ENCODE results near the gene NCBP3. TPM values are rescaled to one million over a fixed set of nuclear protein-coding genes. Genes with fewer than 3 reads are reported as not detected.
A peak's percentile ranks its signal among the peaks of the same experiment; 100 is the strongest.

The NCBP3 gene
- total and polyA plus RNA-seq, 5 experiments from 2014 or later = 9.3 to 52.0 (median 15.5) TPM

- Mint-ChIP-seq H3K4me1 (peaks cover 32 to 69% (median 63%) of the 10 kb centered on the region in 4 donors), H3K27ac (peak overlapping the region; percentile 82 to 98 (median 94)), H3K27me3 (no peaks in the 10 kb centered on the region), H3K4me3 (peak overlapping the region; percentile 11 to 85 (median 50)), H3K36me3 (peaks cover 0 to 5% (median 0%) of the 10 kb centered on the region in 3 donors), H3K9me3 (peaks cover 0 to 2% (median 0%) of the 10 kb centered on the region in 9 donors)
- ATAC-seq (peak; percentile 68 to 71), DNase-seq (peak in 9 of 10 donors; percentile 21 to 79 (median 53))
- POLR2A ChIA-PET = interaction anchor here (0.7 to 2.2 kb wide), 8 partner anchors 11 to 75 kb away, joined by 3 to 12 read pairs (median 5); partner anchors contain the start of gene NCBP3
Observed at GRCh38 chr17:3771140-3771539, 74.9 kb downstream of the NCBP3 start.

DNA sequence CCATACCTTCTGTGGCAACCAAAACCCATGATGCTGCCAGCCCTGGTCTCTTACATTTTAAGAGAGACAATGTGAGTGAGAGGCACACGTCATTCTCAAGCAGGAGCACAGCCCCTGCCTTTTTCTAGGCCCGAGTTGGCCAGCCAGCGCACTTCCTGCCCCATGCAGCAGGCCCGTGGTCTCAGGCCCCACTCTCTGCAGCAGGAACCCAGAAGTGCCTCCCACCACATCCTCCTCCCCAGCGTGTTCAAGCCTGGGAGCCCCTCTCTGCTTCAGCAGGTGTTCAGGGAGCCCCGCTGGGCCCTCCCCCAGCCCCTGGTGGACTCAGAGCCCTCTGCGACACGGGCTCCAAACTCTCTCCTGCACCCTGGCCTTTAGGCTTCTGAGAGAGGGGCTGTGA, 75.6 kb downstream of the NCBP3 start:
- peaks cover 0 to 5% (median 0%) of the 10 kb centered on the region in 3 donors for H3K36me3 Mint-ChIP-seq
- peak in 9 of 10 donors; percentile 51 to 83 (median 74) for DNase-seq
- H3K4me3 Mint-ChIP-seq = peak overlapping the region; percentile 38 to 85 (median 58)

GRCh38 chr17:3768769-3769168, 77.3 kb downstream of the NCBP3 start:
- H3K36me3 Mint-ChIP-seq = peaks cover 0 to 5% (median 0%) of the 10 kb centered on the region in 3 donors
- H3K27me3 Mint-ChIP-seq = no peaks in the 10 kb centered on the region
- H3K4me1 Mint-ChIP-seq = peaks cover 42 to 88% (median 86%) of the 10 kb centered on the region in 4 donors
- H3K27ac Mint-ChIP-seq = peak overlapping the region; percentile 66 to 97 (median 84)
- H3K9me3 Mint-ChIP-seq = peaks cover 0 to 4% (median 0%) of the 10 kb centered on the region in 9 donors
- DNase-seq (peak in 1 of 10 donors; percentile 62), ATAC-seq (no peak)
- POLR2A ChIA-PET = interaction anchor here (1.0 to 1.6 kb wide), 7 partner anchors 9 to 73 kb away, joined by 3 to 13 read pairs (median 5); partner anchors contain the start of gene P2RX5
- peak overlapping the region; percentile 2 to 82 (median 51) for H3K4me3 Mint-ChIP-seq

More for the DNA sequence above, 75.6 kb downstream of the NCBP3 start:
- Mint-ChIP-seq H3K4me1 (peaks cover 39 to 75% (median 69%) of the 10 kb centered on the region in 4 donors), H3K27ac (peak overlapping the region; percentile 82 to 98 (median 94)), H3K9me3 (peaks cover 0 to 4% (median 0%) of the 10 kb centered on the region in 9 donors), H3K27me3 (no peaks in the 10 kb centered on the region)
- POLR2A ChIA-PET = interaction anchor here (1.0 to 2.2 kb wide), 6 partner anchors 10 to 42 kb away, joined by 4 to 12 read pairs (median 6); no protein-coding TSS in a partner anchor
- peak; percentile 68 to 83 for ATAC-seq

DNA sequence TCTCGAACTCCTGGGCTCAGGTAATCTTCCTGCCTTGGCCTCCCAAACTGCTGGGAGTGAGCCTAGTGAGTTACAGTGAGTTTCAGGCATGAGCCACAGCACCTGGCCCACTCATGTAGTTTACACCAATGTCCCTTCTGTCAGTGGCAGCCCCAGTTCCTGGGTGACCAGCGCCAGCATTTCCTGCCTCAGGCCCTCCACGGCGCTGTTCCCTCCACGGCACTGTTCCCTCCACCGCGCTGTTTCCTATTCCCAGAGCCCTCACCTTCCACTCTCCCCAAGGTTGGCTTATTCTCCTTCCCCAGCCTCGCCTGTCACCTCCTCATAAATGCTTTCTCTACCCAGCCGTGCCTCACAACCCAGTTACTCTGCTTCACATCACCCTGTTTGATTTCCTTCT, 77.7 kb downstream of the NCBP3 start:
- peaks cover 0 to 5% (median 0%) of the 10 kb centered on the region in 3 donors for H3K36me3 Mint-ChIP-seq
- peak overlapping the region; percentile 66 to 97 (median 80) for H3K27ac Mint-ChIP-seq
- peaks cover 0 to 4% (median 0%) of the 10 kb centered on the region in 9 donors for H3K9me3 Mint-ChIP-seq
- no peaks in the 10 kb centered on the region for H3K27me3 Mint-ChIP-seq
- H3K4me3 Mint-ChIP-seq = peak overlapping the region in 9 of 10 donors; percentile 2 to 82 (median 53)
- ATAC-seq (no peak), DNase-seq (peak in 1 of 10 donors; percentile 15)
- POLR2A ChIA-PET = interaction anchor here (1.0 to 1.4 kb wide), 2 partner anchors 28 to 73 kb away, joined by 3 to 5 read pairs; partner anchors contain the start of gene P2RX5
- H3K4me1 Mint-ChIP-seq = peaks cover 44 to 92% (median 90%) of the 10 kb centered on the region in 4 donors

GRCh38 chr17:3766779-3767178, 79.3 kb downstream of the NCBP3 start:
- DNase-seq = peak in 5 of 10 donors; percentile 36 to 61 (median 48)
- H3K27ac Mint-ChIP-seq = peak overlapping the region in 9 of 10 donors; percentile 7 to 84 (median 66)
- POLR2A ChIA-PET = interaction anchor here (1.0 to 1.6 kb wide), 2 partner anchors 11 to 15 kb away, joined by 3 read pairs; no protein-coding TSS in a partner anchor
- peaks cover 41 to 88% (median 84%) of the 10 kb centered on the region in 4 donors for H3K4me1 Mint-ChIP-seq
- peaks cover 0 to 5% (median 0%) of the 10 kb centered on the region in 3 donors for H3K36me3 Mint-ChIP-seq
- peaks cover 0 to 4% (median 0%) of the 10 kb centered on the region in 9 donors for H3K9me3 Mint-ChIP-seq
- peak overlapping the region in 9 of 10 donors; percentile 14 to 67 (median 48) for H3K4me3 Mint-ChIP-seq
- H3K27me3 Mint-ChIP-seq = no peaks in the 10 kb centered on the region
- ATAC-seq = no peak

DNA sequence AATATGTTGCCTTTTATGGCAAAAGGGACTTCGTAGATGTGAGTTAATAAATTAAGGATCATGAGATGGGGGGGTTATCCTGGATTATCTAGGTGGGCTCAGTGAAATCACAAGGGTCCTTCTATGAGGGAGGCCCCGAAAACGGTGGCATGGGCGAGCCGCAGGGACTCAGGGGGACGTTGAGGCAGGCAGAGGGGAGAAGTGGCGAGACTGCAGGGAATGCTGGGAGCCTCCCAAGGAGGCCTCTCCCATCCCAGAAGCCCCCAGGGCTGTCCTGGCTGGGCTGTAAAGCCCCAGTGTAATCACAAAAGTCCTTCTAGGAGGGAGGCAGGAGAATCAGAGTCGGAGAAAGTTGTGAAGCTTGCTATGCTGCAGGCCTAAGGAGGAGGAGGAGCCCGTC, 80.1 kb downstream of the NCBP3 start:
- ATAC-seq = no peak

DNA sequence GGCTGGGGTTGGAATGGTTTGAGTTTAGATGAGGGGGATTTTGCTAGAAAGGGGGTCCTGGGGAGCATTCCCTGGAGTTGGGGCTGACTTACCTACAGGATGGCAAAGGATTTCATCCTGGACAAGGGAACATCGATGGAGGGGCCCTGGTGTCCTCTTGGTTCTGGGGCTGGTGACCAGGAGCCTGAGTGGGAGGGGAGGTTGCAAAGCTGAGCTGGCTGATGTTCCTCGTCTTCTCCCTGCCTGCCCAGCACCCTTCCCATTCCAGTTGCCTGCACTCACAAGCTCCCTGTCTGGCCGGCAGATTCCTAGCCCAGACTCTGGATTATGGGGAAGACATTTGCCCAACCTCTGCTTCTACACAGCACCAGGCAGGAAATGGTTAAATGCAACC, 82.3 kb downstream of the NCBP3 start:
- Mint-ChIP-seq H3K27ac (peak overlapping the region in 9 of 10 donors; percentile 41 to 98 (median 83)), H3K9me3 (peaks cover 0 to 4% (median 0%) of the 10 kb centered on the region in 9 donors), H3K27me3 (no peaks in the 10 kb centered on the region), H3K4me3 (peak overlapping the region in 7 of 10 donors; percentile 49 to 91 (median 61)), H3K4me1 (peaks cover 30 to 66% (median 63%) of the 10 kb centered on the region in 4 donors), H3K36me3 (peaks cover 0 to 10% (median 0%) of the 10 kb centered on the region in 3 donors)
- ATAC-seq (no peak), DNase-seq (peak in 1 of 10 donors; percentile 31)
- POLR2A ChIA-PET = interaction anchor here (1.2 to 1.6 kb wide), 3 partner anchors 9 to 25 kb away, joined by 4 to 8 read pairs (median 7); no protein-coding TSS in a partner anchor

More for the DNA sequence above, 80.1 kb downstream of the NCBP3 start:
- Mint-ChIP-seq H3K9me3 (peaks cover 0 to 4% (median 0%) of the 10 kb centered on the region in 9 donors), H3K36me3 (peaks cover 0 to 5% (median 0%) of the 10 kb centered on the region in 3 donors), H3K27ac (peak overlapping the region; percentile 85 to 98 (median 96)), H3K27me3 (no peaks in the 10 kb centered on the region), H3K4me3 (peak overlapping the region; percentile 64 to 89 (median 80)), H3K4me1 (peaks cover 39 to 83% (median 81%) of the 10 kb centered on the region in 4 donors)
- POLR2A ChIA-PET = interaction anchor here (1.0 to 1.6 kb wide), 2 partner anchors 10 to 14 kb away, joined by 3 read pairs; no protein-coding TSS in a partner anchor
- no peak for DNase-seq

GRCh38 chr17:3762922-3763776, 82.9 kb downstream of the NCBP3 start:
- H3K36me3 Mint-ChIP-seq = peaks cover 0 to 6% (median 0%) of the 10 kb centered on the region in 3 donors
- H3K27me3 Mint-ChIP-seq = no peaks in the 10 kb centered on the region
- H3K9me3 Mint-ChIP-seq = peaks cover 0 to 2% (median 0%) of the 10 kb centered on the region in 9 donors
- H3K4me3 Mint-ChIP-seq = peak overlapping the region in 7 of 10 donors; percentile 49 to 91 (median 61)
- ATAC-seq (no peak), DNase-seq (peak in 2 of 10 donors; percentile 27 to 40)
- POLR2A ChIA-PET = interaction anchor here (0.6 to 1.5 kb wide), 3 partner anchors 10 to 25 kb away, joined by 3 to 7 read pairs (median 4); no protein-coding TSS in a partner anchor
- H3K27ac Mint-ChIP-seq = peak overlapping the region in 8 of 10 donors; percentile 41 to 98 (median 84)
- peaks cover 25 to 60% (median 57%) of the 10 kb centered on the region in 4 donors for H3K4me1 Mint-ChIP-seq

DNA sequence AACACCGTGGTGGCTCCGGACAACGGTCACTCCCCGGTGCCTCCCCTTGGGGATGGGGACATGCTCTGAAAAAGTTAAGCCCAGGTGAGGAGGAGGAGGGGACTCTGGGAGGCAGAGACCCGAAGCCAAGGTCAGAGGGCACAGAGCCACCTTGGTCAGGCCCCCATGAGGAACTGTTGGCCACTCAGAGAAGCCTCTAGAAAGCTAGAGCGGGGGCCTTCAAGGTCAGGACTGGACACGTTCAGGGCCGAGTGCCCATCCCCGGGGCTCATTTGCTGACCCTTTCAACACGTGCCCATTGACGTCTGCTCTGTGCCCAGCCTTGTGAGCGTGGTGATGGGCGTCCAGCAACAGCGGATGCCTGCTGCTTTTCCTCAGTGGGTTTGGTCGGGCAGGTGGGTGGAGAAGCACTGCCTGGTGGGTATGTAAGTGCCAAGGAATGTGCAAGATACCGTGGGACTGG, 84.1 kb downstream of the NCBP3 start:
- H3K27ac Mint-ChIP-seq = no peak overlapping the region
- POLR2A ChIA-PET = interaction anchor here (1.1 to 2.0 kb wide), 2 partner anchors 11 to 30 kb away, joined by 3 to 8 read pairs; no protein-coding TSS in a partner anchor
- peak in 1 of 10 donors; percentile 42 for DNase-seq

DNA sequence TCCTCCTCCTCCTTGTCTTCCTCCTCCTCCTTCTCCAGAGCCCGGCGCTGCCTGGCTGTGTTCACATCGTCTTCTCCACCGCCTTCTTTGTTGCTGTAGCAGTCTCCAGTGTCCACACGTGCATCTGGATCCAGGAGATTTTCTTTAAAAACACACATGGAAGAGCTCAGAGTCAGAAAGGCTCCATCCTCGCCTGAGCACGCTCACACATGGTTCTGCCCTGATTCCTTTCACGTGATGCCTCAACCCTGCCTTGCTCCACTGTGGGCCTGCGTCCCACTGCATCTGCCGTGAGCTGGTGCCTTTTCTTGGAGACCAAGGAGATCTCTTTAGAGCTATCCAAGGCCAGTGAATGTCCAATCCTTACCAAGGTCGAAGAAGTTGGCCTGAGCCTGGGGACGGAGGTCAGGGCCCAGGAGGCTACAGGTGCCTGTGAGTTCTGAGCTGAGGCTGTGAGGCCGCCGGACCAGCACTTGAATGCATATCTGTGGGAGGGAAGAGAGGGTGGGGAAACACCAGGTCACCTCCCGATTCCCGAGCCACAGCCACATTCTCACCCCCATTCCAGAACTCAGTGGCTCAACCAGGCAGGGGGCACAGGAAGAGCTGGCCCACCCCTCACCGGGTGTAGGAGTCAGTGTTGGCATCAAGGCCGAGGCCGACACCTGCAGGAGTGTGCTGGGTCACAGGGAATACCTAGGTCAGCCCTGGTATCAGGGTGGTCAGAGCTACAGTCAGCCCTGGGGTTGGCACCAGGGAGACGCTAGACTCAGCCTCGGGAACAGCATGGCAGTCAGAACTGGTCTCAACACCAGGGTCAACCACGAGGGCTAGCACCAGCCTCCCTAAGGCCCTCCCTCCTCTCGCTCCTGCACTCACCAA, 84.8 kb downstream of the NCBP3 start:
- Mint-ChIP-seq H3K36me3 (peaks cover 0 to 6% (median 0%) of the 10 kb centered on the region in 3 donors), H3K9me3 (peaks cover 0 to 2% (median 0%) of the 10 kb centered on the region in 9 donors), H3K4me1 (peaks cover 23 to 50% (median 43%) of the 10 kb centered on the region in 4 donors), H3K27ac (peak overlapping the region in 5 of 10 donors; percentile 6 to 82 (median 41)), H3K4me3 (no peak overlapping the region), H3K27me3 (no peaks in the 10 kb centered on the region)
- POLR2A ChIA-PET = interaction anchor here (0.8 to 2.5 kb wide), 5 partner anchors 8 to 31 kb away, joined by 3 to 8 read pairs (median 5); no protein-coding TSS in a partner anchor
- DNase-seq = peak in 1 of 10 donors; percentile 10
- no peak for ATAC-seq

More for the DNA sequence above, 84.1 kb downstream of the NCBP3 start:
- ATAC-seq = no peak
- Mint-ChIP-seq H3K4me3 (peak overlapping the region in 1 of 10 donors; percentile 10), H3K4me1 (peaks cover 25 to 54% (median 49%) of the 10 kb centered on the region in 4 donors), H3K9me3 (peaks cover 0 to 2% (median 0%) of the 10 kb centered on the region in 9 donors), H3K27me3 (no peaks in the 10 kb centered on the region), H3K36me3 (peaks cover 0 to 6% (median 0%) of the 10 kb centered on the region in 3 donors)

Data from naive thymus-derived CD8-positive, alpha-beta T cell (primary cell).